Glutamatergic neuron (in vitro differentiated cells): ENCODE data around the gene PFKL. TPM values are rescaled to one million over a fixed set of nuclear protein-coding genes. Genes with fewer than 3 reads are reported as not detected.
A peak's percentile ranks its signal among the peaks of the same experiment; 100 is the strongest.

Source experiments
- DNase-seq: peaks from one replicate; pipeline ENCODE4 v3.0.0; 2022
- H3K27ac Mint-ChIP-seq: one replicate; pipeline ENCODE4 v1.8.0; 2020; ENCODE audit warnings: mild to moderate bottlenecking, mixed read lengths, inconsistent platforms; ENCODE audit not compliant: unreplicated experiment
- H3K27me3 Mint-ChIP-seq: one replicate; pipeline ENCODE4 v1.8.0; 2020; ENCODE audit warnings: mild to moderate bottlenecking, moderate library complexity, mixed read lengths, inconsistent platforms; ENCODE audit not compliant: unreplicated experiment
- H3K36me3 Mint-ChIP-seq: one replicate; pipeline ENCODE4 v1.8.0; 2020; ENCODE audit warnings: mild to moderate bottlenecking, mixed read lengths, inconsistent platforms; ENCODE audit not compliant: unreplicated experiment
- H3K4me1 Mint-ChIP-seq: one replicate; pipeline ENCODE4 v1.8.0; 2020; ENCODE audit warnings: mild to moderate bottlenecking, low read depth, mixed read lengths, inconsistent platforms; ENCODE audit not compliant: unreplicated experiment
- H3K4me3 Mint-ChIP-seq: one replicate; pipeline ENCODE4 v1.8.0; 2020; ENCODE audit warnings: mild to moderate bottlenecking, mixed read lengths, inconsistent platforms; ENCODE audit not compliant: unreplicated experiment
- H3K9me3 Mint-ChIP-seq: one replicate; pipeline ENCODE4 v1.8.0; 2020; ENCODE audit warnings: mild to moderate bottlenecking, moderate library complexity, mixed read lengths, inconsistent platforms; ENCODE audit not compliant: unreplicated experiment
- CTCF ChIP-seq: fragments of 200-600 bp; sonication (generic); IDR thresholded peaks from one replicate; pipeline ENCODE4 v1.5.0; 2021; ENCODE audit not compliant: partially characterized antibody, unreplicated experiment
- total RNA-seq: library from RNA; stranded (reverse); fragmentation: NEBNext Ultra II Directional; extraction: Animal tissue kit (Norgen Biotek cat#: 25700); gene quantifications from one replicate; pipeline ENCODE4 v1.2.1, GENCODE V29; 2021; ENCODE audit not compliant: unreplicated experiment

PFKL gene
- total RNA-seq, 1 donor from 2014 or later = 48.6 TPM

DNA sequence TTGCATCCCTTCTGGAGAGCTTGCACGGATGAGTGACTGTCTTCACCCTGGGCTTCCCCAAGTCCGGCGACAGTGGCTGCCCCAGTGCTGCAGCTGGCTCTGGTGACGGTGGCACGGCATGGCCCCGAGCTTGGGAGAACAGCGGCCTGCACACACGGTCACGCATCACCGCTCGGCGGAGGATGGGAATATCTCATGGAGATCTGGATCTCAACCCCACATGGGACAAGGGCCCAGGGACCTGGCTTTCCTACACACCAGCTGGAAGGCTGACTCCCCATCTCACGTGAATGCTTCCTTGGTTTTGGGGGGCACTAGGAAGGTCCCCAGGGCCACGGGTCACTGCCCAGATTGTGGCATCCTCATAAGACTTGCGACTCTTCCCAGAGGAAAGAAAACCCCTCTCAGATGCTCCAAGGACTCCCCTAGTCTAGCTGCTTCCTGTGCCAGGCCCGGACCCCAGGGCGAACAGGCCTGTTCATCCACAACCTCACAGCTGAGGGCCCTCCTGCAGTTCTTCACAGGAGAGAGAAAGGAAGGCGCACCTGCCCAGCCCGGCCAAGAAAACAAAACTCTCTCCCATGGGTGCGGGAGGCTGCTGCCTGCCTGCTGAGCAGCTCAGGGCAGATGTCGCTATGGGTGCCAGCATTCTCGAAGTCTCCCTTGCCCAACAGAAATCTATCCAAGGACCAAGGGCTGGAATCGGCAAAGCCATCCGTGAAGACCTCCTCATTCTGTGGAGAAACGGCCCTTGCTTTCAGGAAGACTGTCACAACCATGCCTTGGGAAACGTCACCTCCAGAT is 29.4 kb downstream of the PFKL start:
- Mint-ChIP-seq H3K9me3 (peaks cover 6% of the 10 kb centered on the region), H3K27ac (no peak overlapping the region), H3K4me3 (no peak overlapping the region), H3K4me1 (peaks cover 7% of the 10 kb centered on the region), H3K27me3 (peaks cover 13% of the 10 kb centered on the region), H3K36me3 (no peaks in the 10 kb centered on the region)
- no peak for DNase-seq
- no peak for TF ChIP-seq CTCF

DNA sequence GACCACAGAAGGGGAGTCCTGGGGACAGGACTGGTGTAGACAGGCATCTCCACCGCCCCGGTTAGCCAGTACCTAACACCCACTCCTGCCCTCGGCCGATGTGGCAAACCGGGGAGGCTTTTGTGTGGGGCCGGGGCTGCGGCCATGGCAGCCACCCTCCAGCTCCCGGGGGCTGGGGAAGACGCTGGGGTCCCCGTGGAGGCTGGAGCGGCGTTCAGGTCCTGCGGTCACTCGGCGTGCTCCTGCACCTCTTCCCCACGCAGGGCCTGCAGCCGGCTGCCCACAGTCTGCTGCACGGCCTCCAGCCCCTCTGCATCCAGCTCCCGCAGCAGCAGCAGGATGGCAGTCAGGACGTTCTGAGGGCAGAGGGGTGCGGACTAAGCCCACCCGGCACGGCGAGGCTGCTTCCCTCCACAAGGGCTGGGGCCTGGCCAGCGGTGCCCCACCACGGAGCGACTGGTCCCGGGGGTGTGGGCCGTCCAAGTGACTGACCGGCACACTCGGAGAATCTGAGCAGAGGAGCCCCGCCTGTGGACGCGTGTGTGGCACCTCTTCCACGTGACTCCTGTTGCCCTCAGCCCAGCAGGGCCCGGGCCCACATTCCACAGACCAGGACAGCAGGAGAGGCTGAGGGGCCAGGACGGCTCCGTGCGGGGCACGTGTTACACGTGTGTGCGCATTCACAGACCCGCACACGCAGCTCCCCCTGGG is 30.3 kb downstream of the PFKL start:
- H3K27me3 Mint-ChIP-seq = peaks cover 13% of the 10 kb centered on the region
- H3K27ac Mint-ChIP-seq = no peak overlapping the region
- TF ChIP-seq CTCF = no peak
- DNase-seq = no peak
- no peaks in the 10 kb centered on the region for H3K36me3 Mint-ChIP-seq
- peaks cover 6% of the 10 kb centered on the region for H3K9me3 Mint-ChIP-seq
- H3K4me3 Mint-ChIP-seq = no peak overlapping the region
- peaks cover 7% of the 10 kb centered on the region for H3K4me1 Mint-ChIP-seq

GRCh38 chr21:44330698-44331097 is 30.8 kb downstream of the PFKL start:
- no peak for TF ChIP-seq CTCF
- H3K27ac Mint-ChIP-seq = no peak overlapping the region
- H3K4me1 Mint-ChIP-seq = peaks cover 7% of the 10 kb centered on the region
- DNase-seq = no peak
- peaks cover 13% of the 10 kb centered on the region for H3K27me3 Mint-ChIP-seq
- H3K9me3 Mint-ChIP-seq = peaks cover 6% of the 10 kb centered on the region
- H3K36me3 Mint-ChIP-seq = no peaks in the 10 kb centered on the region
- H3K4me3 Mint-ChIP-seq = no peak overlapping the region

DNA sequence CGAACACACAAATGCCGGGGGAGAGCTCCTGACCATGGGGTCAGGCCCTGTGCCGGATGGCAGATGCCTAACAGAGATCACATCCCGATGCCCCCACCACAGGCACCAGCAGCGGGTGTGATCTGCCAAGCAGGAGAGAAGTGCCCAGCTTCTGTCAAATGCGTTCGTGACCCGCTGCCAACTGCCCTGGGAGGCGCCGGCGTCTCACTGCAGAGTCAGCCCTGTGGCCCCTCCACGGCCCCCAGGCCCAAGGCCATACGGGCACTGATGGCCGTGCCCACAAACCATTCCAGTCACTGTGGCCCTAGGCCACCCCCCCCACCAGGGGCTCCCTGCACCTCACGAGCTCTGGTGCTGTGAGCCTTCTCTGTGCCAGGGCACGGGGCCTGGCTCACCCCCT is 31.4 kb downstream of the PFKL start:
- Mint-ChIP-seq H3K4me3 (peak overlapping the region; percentile 55), H3K9me3 (peaks cover 6% of the 10 kb centered on the region), H3K36me3 (no peaks in the 10 kb centered on the region), H3K27ac (no peak overlapping the region), H3K4me1 (peaks cover 7% of the 10 kb centered on the region), H3K27me3 (peaks cover 13% of the 10 kb centered on the region)
- TF ChIP-seq CTCF = no peak
- no peak for DNase-seq
